AML-193 (cell line): ENCODE measurements around the gene GABRR3.

Experiments used
- DNase-seq, 2 experiments: peaks; one replicate each; lab custom pipeline; 2025; lab: John Stamatoyannopoulos, UW

GABRR3 gene

DNA sequence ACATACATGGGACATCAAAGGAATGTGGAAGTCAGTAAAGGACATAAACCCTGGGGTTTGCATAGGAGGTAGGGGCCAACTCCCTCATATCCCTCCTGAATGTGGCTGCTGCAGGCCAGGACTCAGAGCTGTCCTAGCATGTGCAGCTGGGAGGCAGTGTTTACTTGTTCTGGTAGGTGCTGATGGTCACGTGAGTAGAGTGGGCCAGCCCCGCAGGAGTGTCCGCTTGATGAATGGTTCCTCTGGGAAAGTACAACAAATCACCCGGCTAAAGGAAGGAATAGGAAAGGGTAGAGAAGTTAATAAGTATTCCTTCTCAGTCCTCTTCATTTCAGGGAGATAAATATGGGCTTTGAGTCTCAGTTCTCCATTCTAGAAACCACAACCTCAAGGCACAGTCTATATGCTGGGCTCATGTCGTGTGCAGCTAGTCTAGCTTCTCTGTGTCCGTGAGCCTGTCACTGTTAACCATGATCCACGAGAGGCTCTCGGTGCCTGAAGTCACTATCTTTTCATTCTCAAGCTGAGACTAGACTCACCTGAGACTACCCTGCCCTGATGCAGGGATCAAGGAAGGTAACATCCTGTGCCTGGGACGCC, 80.8 kb downstream of the GABRR3 start:
- no peak for DNase-seq

DNA sequence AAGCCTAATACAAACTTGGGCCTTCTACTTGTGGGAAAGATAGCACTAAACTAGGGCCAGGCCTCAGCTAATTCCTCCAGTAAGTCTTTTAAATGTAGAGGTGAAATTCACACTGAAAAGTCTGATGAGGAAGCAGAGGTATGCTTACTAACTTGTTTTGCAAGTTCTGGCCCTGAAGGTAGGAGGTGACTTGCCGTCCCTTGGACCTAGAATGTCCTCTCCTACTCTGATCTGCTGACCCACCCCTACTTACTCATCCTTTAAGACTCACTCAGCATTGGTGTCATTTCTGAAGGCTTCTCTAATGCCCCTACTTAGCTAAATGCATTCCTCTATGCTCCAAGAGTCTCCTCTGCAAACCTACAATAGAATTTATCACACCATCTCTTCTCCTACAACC, 82.2 kb downstream of the GABRR3 start:
- DNase-seq: no peak

DNA sequence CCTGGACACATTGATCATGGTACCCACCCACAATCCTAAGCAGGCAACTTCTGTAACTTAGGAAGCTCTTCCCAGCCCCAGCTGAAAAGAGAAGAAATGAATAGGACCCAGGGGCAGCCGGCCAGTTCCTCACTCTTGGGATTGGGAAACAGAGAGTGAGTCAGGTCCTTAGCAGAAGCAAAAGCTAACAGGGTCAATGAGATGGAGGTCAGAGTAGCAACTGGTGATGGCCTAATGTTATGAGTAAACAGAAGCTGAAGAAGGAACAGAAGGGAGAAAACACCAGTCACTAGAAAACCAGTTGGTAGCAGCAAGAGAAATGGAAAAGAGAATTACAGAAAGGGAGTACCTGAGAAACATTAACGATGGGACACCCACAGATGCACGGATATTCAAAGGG, 82.8 kb downstream of the GABRR3 start:
- DNase-seq: no peak

DNA sequence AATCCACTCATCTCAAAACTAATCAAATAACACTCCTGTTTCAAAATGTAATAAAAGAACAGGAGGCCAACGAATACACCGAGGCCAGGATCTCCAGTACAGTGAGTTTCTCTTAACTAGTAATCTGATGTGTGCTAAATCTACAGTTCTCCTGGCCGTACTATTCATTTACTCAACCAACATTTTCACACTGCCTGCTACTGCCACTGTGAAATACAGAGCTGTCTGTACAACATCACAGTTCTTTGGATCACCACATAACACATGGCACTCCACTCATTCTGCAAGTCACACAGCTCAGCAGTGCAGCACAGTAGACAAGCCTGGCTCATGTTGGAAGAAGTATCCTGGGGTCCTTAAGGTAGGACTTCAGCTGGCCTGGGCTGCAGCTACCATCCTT, 84.8 kb downstream of the GABRR3 start:
- no peak for DNase-seq

DNA sequence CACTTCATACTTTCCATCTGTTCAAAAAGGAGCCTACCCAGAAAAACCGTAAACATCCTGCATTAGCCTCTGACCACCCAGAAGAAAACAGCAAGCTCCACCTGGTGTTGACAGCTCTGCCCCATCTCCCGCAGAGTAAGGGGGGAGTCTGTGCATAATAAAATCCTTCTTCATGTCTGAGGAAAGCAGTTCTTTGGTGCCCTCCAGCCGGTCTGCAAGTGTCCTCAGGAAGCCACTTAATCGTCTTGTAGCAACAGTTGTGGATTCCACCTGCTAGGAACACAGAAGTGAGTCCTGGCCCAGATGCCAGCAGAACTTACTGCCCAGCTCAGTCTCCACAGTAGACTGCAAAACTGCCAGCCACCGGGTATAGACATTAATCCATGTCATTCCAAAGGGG, 85.4 kb downstream of the GABRR3 start:
- DNase-seq: no peak

DNA sequence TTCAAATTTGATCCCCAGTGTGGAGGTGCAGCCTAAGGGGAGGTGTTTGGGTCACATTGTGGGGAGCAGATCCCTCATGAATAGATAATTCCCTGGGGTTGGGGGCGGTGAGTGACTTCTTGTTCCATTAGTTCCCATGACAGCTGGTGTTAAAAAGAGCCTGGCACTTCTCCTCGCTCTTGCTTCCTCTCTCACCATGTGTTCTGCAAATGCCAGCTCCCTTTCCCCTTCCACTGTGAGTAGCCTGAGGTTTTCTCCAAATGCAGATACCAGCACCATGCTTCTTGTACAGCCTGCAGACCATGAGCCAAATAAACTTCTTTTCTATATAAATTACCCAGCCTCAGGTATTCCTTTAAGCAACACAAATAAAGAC, 86.0 kb downstream of the GABRR3 start:
- DNase-seq: no peak

DNA sequence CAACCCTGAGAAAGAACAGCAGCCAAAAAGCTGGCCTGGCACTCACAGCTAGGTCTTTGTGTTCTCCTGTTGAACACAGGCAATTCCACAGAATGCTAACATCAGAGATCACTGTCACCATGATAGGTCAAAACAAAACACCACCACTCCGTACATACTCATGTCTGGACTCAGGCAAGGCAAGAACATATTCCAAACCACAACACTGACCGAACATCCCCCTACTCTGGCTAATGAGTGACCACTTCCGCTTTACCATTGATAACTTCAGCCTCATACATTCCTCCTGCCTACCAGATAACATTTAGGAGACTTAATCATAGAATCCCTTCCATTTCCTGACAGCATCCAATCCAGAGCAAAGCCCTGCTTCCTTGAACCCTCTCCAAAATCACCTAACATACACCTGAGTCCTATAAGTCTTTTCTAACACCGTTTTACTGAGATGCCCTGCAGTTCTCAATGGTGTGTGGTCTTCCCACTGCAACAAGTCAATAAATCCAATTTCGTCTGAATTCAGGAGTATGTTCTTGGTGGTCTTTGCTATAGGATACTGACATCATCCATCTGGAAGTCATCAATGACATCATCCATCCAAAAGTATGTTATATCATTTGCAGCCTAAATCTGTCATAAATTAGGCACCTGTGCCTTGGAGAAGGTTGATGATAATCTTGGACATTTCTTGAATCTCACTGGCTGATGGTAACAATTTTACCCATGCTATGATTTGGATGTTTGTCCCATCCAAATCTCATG, 86.6 kb downstream of the GABRR3 start:
- DNase-seq: no peak

DNA sequence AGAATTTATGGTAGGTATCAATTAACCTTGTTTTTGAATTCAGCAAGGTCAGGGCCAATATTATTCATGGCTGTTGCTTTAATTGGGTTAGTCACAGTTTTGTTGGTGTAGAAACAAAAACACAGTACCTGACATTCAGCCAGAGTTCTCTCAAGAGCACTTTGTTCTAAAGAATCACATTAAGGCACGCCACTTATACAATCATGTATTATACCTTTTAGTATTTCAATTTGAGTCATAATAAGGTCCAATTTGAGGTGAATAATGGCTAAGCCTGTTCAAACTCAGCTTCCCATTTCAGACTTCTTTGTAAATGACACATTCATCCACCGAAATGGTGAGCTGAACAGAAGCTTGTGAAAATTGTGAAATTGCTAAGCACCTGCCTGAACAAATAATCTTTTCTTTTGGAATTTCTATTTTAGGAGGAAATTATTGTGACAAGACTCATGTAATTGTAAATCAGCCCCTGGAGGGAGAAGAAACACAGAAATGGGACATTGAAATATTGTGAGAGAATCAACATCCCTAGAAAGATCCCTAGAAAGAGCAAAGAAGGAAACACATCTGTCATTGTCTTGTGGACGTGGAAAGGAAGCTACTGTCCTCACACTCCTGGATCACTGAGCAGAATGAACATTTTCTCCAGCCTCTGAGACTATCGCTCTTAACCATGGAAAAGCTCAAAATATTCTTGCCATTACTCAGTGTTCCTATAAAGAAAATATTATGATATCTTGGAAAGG, 92.1 kb downstream of the GABRR3 start:
- DNase-seq: no peak

DNA sequence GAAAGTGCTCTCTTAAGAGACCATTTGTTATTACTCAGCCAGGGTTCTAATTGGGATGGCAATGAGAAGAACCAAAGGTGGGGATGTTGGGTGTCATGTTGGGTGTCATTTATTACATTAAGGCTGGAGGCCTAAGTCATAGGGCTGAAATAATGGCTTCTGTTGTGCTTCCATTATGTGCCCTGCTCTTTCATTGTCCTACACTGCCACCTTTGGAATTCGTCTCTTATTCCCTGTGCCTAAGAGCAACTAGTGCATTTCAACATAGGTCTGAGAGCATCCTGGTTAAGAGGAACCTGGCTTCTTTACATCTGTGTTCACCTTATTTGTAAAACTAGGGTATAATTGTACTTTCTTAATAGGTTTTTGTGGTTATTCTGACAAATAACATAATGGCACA, 95.1 kb downstream of the GABRR3 start:
- DNase-seq: peak; percentile 11 to 21

DNA sequence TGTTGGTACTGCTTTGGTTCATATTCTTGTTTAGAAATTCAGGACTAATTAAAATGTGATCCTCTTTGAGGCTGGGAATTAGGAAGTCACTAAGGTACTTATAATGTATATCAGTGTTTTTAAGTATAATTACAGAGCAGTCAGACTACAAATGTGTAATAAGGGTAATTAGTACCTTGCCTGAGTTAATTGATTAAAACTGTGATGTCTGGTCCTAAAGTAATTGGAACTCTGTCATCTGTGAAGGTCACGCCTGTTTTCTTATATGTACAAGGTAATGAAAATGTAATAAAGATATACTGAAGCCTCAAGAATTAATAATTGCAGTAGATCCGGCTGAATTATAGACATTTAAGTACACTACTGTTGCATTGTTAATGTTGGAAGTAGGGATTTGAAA, 95.7 kb downstream of the GABRR3 start:
- DNase-seq: no peak

DNA sequence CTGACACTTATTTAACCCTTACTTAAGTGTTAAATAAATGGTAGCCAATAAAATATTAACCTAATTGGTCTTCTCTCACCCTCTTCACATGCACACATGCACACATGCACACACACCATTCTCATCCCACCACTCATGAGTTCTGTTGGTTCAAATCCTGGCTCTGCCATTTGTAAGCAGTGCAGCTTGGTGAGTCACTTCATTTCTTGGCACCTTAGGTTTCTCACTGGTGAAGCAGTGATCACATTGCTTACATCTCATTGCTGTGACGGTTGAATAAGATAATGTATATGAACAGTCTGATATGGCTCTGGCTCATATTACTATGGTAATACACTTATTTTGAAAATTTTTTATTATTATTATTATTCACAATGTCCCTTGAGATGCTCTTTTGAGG, 96.7 kb downstream of the GABRR3 start:
- DNase-seq: no peak

DNA sequence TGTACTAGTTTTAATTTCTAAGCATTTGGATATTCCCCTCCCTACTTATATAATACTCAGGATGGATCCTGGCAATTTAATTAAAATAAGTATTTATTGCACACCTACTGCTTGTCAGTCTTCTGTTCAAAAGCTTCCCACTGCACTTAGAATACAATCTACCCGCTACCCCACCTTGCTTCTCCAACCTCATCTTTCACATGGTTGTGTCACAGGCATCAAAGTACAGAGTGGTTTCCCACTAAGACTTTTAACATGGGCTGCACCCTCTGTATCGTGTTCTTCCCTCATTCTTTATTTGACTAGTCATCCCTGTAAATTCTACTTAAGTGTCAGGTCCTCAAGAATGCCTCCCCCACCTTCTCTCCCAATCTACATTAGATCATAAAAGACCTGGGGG, 97.9 kb downstream of the GABRR3 start:
- DNase-seq: no peak

DNA sequence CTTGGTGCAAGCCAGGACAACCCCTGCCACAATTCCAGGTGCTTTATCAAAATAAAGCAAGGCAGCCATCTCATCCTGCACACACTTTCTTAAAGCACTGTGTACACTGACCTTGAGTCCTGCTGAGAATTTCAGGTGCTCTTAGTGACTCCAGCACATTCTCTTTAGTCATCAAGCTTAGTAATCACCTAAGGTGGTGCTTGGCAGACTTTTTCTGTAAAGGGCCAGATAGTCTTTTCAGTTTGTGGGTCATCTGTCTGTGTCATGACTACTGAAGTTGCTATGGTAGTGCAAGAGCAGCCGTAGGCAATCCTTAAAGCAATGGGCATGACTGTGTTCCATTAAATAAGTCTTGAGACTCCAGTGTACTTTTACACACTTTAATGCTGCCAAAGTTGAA, 99.3 kb downstream of the GABRR3 start:
- no peak for DNase-seq
